Omental fat pad (tissue), 4 donors: ENCODE results near the gene RAET1E. TPM values are rescaled to one million over a fixed set of nuclear protein-coding genes. Genes with fewer than 3 reads are reported as not detected.

Experiments used
- ATAC-seq: fragments of 150-250 bp; one replicate; pipeline ENCODE4 v1.9.1; 2016; ENCODE audit warnings: mild to moderate bottlenecking, moderate library complexity; ENCODE audit not compliant: low FRiP score
- DNase-seq: peaks from one replicate; pipeline ENCODE4 v3.0.0-alpha.2; 2019; ENCODE audit warnings: low spot score
- total RNA-seq, 4 donors: library from RNA; depleted of rRNA; stranded (reverse); fragments of >200 nt; gene quantifications; one replicate each; pipeline ENCODE4 v1.1.0, GENCODE V29; 2016
- TF ChIP-seq, protein P1 (sequence below), 3 donors: fragments of 450-650 bp; IDR thresholded peaks; one replicate each; pipeline ENCODE4 v1.5.1; 2016 to 2017; ENCODE audit warnings: antibody characterized with exemption in 3 of 3, mild to moderate bottlenecking in 3 of 3, moderate library complexity in 2 of 3

Gene RAET1E
- total RNA-seq, 4 donors from 2014 or later = 1.4 to 17.5 (median 2.7) TPM

DNA sequence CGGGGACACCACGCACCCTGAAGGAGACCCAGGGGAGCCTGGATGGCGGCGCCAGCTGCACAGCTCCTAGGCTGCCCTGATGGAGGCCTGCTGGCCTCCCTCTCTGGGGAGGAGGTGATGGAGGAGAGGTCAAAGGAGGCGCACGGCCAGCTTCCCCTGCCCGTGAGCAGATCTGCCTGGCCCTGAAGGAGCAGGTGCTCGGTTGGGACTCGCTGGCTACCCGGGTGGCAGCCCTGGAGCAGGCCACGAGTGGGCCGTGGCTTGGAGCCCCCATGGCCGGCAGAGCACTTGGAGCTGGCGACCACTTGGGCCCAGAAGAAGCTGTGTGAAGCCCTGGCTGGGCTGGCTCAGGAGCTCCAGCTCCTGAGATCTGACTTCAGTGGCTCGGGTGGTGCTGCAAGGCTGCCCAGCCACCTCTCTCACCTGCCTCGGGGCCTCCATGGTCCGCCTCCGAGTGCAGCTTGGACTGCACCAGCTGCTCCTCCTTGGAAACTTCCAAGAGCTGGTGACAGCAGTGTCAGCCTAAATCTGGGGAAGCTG lies 7.5 kb upstream of the RAET1E start:
- DNase-seq = no peak
- TF ChIP-seq, protein P1, sequence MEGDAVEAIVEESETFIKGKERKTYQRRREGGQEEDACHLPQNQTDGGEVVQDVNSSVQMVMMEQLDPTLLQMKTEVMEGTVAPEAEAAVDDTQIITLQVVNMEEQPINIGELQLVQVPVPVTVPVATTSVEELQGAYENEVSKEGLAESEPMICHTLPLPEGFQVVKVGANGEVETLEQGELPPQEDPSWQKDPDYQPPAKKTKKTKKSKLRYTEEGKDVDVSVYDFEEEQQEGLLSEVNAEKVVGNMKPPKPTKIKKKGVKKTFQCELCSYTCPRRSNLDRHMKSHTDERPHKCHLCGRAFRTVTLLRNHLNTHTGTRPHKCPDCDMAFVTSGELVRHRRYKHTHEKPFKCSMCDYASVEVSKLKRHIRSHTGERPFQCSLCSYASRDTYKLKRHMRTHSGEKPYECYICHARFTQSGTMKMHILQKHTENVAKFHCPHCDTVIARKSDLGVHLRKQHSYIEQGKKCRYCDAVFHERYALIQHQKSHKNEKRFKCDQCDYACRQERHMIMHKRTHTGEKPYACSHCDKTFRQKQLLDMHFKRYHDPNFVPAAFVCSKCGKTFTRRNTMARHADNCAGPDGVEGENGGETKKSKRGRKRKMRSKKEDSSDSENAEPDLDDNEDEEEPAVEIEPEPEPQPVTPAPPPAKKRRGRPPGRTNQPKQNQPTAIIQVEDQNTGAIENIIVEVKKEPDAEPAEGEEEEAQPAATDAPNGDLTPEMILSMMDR (IDR thresholded peaks at IDR 0.05) = no peak
- no peak for ATAC-seq

DNA sequence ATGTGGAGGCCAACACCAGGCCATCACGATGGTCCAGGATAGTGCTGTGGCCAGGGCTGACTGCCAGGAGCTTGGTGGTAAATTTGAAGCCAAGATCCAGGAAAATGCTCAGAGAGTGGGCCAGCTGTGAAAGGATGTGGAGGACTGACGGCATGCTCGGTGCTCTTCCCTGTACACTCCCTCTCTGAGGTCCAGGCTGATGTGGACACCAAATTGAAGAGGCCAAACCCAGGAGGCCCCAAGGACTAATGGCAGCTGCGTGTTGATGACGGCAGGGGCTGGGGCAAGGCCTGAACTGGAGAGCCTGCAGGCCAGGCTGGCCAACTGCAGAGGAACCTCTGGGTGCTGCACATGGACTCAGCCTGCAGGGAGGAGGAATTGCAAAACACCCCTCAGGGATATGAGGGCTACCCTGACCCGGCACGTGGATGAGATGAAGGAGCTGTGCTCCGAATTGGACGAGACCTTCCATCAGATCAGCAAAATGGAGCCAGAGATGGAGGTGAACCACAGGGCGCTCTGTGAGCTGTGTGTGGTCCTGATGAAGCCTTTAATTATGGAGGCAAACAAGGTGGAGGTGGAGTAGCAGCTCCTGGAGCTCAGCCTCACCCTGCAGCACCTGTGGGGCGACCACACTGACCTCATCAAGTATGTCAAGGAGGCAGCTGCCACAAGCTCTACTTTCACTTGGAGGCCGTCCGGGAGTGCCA lies 6.9 kb upstream of the RAET1E start:
- TF ChIP-seq, protein P1 (IDR thresholded peaks at IDR 0.05) = no peak
- ATAC-seq = no peak
- DNase-seq = no peak

DNA sequence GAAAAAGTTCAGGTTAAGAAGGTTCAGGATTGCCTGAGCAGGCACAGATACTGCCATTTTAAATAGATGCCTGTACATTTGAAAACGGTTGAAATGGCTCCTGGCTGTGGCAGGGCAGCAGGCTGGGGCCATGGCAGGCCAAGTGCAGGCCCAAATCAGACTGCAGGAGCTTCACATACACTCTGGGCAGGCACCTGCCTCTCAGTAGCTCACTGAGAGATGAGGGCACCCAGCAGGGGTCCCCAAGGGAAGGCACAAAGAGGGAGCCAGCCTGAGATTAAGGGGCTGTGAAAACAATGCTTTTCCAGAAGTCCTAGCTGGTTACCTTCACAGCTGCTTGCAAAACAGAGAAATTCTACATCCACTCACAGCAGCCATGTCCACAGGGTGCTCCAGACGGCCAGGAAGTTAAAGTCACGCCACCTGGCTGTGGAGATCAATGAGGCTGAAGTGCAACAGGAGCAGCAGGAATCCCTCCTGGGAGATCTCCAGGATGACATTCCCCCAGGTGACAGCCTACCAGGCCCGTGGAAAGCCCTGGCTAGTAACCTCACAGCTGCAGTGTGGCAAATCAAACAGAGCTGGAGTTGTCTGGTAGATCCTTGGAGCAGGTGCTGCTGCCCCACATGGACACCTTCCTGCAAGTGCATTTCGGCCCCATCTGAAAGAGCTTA lies 6.2 kb upstream of the RAET1E start:
- DNase-seq = no peak
- ATAC-seq = no peak
- TF ChIP-seq, protein P1 (IDR thresholded peaks at IDR 0.05) = no peak

DNA sequence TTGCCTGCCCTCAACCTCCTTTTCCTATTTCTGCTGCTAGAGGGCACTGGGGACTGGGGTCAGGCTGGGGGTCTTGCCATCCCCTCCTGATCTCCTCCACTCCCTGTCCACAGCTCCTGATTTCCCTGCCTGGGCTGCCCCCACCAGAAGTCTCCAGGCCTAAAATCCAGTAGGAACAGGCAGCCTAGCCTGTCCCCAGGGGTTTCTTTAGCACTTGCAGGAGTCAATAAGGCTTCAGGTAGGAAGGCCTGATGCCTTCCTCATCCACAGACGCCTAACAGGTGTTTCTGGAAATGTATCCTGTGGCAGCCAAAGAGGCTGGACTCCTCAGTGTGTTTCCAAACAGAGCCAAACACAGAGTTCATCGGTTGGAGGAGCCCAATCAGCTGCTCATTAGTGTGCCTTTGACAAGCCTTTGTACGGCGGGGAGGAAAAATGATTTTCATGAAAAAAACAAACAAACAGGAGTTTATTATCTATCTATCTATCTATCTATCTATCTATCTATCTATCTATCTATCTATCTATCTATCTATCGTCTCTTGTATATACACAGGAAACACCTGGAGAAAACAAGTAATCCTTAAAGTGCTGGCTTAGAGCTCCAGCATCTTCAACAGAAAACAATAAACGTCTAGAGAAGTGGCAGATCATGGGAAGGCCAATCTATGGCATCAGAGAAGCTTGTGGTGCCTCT lies 3.7 kb upstream of the RAET1E start:
- ATAC-seq (no peak), DNase-seq (no peak)
- TF ChIP-seq, protein P1 (IDR thresholded peaks at IDR 0.05) = no peak

DNA sequence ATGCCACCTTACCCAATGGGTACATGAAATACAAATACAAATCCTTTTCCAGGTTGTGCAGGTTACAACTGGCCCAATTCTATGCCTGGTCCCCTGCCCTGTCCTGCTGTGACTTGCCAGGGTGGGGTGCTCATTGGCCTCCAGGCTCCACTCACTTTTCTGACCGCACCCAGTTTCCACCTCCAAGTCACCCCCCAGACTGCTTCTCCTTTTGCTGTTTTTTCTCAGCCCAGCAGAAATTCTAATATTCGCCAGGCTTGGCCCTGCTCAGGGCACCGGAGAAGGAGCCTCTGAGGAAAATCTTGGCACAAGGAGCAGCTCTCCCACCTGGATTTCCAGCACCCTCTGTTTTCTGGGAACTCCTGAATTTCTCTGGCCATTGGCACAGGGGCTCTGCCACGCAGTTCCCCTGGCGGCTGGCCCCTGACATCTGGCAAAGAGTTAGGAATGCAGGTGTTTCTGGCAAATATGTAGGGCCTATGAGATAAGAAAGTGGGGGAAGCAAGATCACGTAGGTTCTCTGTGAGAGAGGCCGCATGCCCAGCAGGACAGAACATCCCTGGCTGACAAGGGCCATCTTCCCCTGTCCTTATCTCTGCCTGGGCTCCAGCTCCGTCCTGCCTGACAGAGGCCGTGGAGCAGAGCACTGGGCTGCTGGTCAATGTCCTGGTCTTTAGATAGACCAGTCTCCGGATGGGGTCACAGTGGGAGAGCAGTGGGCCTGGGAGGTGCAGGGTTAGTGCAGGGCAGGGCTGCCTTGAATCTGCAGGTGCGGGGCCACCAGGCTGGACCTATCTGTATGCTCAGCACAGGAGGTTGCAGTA lies 2.9 kb upstream of the RAET1E start:
- no peak for DNase-seq
- no peak for ATAC-seq
- TF ChIP-seq, protein P1 (IDR thresholded peaks at IDR 0.05) = no peak

DNA sequence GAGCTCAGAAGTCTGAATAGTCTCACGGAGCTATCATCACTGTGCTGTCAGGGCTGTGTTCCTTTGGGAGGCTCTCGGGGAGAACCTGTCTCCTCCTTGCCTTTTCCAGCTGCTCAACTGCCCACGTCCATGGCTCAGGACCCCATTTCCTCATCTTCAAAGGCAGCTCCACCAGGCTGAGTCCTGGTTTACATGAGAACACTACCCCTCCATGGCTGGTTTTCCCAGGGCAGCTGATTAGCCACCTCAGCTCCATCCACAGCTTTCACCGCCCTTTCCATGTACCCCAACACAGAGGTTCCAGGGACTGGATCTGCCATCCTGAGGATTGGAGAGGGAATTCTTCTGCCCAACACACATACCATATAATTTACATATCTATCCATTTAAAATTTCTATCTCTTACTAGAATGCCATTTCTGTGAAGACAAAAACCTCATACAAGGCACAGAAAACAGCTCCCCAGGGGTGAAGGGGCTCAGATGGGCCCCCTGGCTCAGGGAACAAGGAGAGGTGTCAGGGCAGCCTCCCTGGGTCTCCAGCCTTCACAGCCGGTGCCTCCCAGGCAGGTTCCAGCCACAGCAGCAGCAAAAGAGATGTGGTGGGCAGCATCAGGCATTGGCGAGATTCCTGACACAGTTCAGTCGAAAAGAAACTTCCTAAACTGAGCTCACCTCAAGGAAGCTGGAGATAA lies 2.2 kb upstream of the RAET1E start:
- TF ChIP-seq, protein P1 (IDR thresholded peaks at IDR 0.05) = no peak
- ATAC-seq (no peak), DNase-seq (no peak)
